BJ (cell line): ENCODE data around the gene EPB41. TPM values are rescaled to one million over a fixed set of nuclear protein-coding genes. Genes with fewer than 3 reads are reported as not detected.

Experiments used
- CTCF ChIA-PET: fragments of 350-600 bp; formaldehyde crosslinking; extraction: SDS; loops from one replicate; lab custom pipeline; 2021; ENCODE audit warnings: antibody characterized with exemption, inconsistent platforms; lab: Yijun Ruan, JAX
- POLR2A ChIA-PET: fragments of 300-600 bp; sonication (Branson Sonifier 250); formaldehyde crosslinking; extraction: SDS; loops from one replicate; lab custom pipeline; 2021; ENCODE audit warnings: antibody characterized with exemption; lab: Charles Lee
- DNase-seq: peaks from one replicate; pipeline ENCODE4 v3.0.0-alpha.2; 2011; ENCODE audit warnings: low read depth
- H3K27me3 ChIP-seq: 2 replicates; pipeline ENCODE4 v1.6.0; 2011; ENCODE audit warnings: low read length; ENCODE audit not compliant: control insufficient read depth, insufficient read depth
- H3K36me3 ChIP-seq: 2 replicates; pipeline ENCODE4 v1.5.1; 2011; ENCODE audit warnings: low read length; ENCODE audit not compliant: control insufficient read depth, insufficient read depth
- H3K4me3 ChIP-seq: 2 replicates; pipeline ENCODE4 v1.5.1; 2011; ENCODE audit warnings: low read depth, mild to moderate bottlenecking, control low read depth, low read length
- polyA plus RNA-seq: library from polyadenylated mRNA; depleted of rRNA; stranded (reverse); fragments of >200 nt; gene quantifications from 2 replicates; pipeline ENCODE4 v1.2.3, GENCODE V29; 2011
- TF ChIP-seq, protein P1 (sequence below): IDR thresholded peaks from 2 replicates; pipeline ENCODE4 v1.5.1; 2011; ENCODE audit warnings: low read depth, mild to moderate bottlenecking, control low read depth, inconsistent platforms, low read length, moderate library complexity; ENCODE audit not compliant: insufficient read depth

The EPB41 gene
- polyA plus RNA-seq, 1 experiment = 7.5 TPM

DNA sequence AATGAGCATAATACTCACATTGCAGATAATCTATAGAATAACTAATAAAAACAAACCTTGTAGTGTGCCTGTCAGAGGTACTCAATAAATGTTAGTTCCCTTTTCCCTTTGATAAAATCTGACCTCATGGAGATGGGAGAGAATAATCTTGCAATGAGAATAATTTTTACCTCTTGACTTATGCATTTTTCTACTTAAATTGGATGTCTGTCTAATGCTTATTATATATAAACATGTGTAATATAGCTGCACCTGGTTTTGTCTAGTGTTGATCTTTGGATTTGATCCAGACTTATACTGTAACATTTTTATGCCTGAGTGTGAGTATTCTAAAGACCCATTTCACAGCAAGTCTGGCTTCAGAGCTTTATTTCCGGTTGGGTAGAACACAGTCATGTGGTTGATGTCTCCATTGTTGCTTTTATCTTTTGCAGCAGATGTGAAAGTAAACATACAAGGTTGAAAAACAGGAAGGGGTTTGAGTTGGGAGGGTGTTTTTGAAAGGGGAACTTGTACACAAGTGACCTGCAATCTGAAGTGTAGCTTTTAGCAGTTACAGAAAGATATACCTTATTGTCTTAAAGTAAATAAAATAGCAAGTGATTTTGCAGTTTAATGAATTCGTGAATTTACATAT, 12.4 kb downstream of the EPB41 start:
- DNase-seq = no peak
- POLR2A ChIA-PET = no interaction called here
- CTCF ChIA-PET = interaction anchor here (0.7 to 1.6 kb wide), 2 partner anchors 8 to 12 kb away, joined by 4 read pairs; no protein-coding TSS in a partner anchor

DNA sequence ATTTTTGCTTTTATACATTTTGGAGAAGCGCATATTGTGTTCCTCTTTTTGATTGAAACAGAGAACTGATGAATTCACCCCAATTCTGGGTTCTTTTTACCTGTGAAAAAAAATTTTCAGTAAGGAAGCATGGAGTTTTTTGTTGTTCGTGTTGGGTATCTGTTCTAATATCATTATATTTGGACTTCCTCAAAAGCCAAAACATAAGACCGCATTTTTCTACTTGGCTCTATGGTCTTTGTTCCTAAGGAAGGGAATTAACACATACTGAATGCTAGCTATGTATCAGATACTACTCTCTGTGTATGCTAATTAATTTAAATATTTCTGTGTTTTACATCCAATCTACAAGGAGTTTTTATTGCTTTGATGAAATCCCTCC, 12.9 kb downstream of the EPB41 start:
- DNase-seq = no peak
- POLR2A ChIA-PET = no interaction called here
- Histone ChIP-seq H3K36me3 (no peaks in the 10 kb centered on the region), H3K4me3 (no peak overlapping the region), H3K27me3 (no peaks in the 10 kb centered on the region)
- CTCF ChIA-PET = interaction anchor here (0.6 to 1.6 kb wide), 3 partner anchors 8 to 12 kb away, joined by 3 to 4 read pairs (median 4); no protein-coding TSS in a partner anchor
- TF ChIP-seq, protein P1, sequence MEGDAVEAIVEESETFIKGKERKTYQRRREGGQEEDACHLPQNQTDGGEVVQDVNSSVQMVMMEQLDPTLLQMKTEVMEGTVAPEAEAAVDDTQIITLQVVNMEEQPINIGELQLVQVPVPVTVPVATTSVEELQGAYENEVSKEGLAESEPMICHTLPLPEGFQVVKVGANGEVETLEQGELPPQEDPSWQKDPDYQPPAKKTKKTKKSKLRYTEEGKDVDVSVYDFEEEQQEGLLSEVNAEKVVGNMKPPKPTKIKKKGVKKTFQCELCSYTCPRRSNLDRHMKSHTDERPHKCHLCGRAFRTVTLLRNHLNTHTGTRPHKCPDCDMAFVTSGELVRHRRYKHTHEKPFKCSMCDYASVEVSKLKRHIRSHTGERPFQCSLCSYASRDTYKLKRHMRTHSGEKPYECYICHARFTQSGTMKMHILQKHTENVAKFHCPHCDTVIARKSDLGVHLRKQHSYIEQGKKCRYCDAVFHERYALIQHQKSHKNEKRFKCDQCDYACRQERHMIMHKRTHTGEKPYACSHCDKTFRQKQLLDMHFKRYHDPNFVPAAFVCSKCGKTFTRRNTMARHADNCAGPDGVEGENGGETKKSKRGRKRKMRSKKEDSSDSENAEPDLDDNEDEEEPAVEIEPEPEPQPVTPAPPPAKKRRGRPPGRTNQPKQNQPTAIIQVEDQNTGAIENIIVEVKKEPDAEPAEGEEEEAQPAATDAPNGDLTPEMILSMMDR = no peak

More for the DNA sequence above, 12.4 kb downstream of the EPB41 start:
- Histone ChIP-seq H3K36me3 (no peaks in the 10 kb centered on the region), H3K4me3 (no peak overlapping the region), H3K27me3 (no peaks in the 10 kb centered on the region)
- TF ChIP-seq, protein P1 = no peak

DNA sequence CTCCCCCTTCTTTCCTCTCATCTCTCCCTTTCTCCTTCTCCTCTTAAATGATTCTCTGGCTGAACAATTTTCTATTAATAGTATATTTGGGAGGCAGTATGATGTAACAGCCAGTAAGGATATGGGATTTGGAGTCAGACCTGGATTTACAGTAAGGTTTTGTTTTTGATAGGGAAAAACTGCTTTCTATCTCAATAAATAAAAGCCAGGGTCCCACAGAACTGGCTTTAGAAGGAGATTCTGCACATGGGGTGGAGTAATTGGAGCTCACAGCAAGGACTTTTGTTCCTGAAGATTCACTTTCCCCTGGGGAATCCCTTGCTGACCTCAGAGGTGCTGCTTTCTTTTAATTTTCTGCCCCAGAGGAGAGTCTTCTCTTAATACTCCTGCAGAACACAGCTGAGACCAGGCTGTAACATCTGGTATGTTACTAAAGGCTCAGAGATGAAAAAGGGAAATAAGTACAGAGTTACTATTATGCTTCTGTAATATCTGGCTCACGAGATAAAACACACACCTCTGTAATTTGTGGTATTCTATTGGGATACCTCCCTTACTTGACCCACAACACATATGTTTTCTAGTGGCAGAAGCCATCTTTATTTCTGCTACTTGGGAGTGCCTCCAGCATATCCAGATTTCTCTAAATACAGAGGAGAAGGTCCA, 13.4 kb downstream of the EPB41 start:
- TF ChIP-seq, protein P1 = no peak
- CTCF ChIA-PET = interaction anchor here (0.6 to 1.6 kb wide), 2 partner anchors 10 to 13 kb away, joined by 3 to 4 read pairs; no protein-coding TSS in a partner anchor
- peak; percentile 25 for DNase-seq
- Histone ChIP-seq H3K4me3 (no peak overlapping the region), H3K36me3 (no peaks in the 10 kb centered on the region), H3K27me3 (no peaks in the 10 kb centered on the region)
- POLR2A ChIA-PET = no interaction called here

DNA sequence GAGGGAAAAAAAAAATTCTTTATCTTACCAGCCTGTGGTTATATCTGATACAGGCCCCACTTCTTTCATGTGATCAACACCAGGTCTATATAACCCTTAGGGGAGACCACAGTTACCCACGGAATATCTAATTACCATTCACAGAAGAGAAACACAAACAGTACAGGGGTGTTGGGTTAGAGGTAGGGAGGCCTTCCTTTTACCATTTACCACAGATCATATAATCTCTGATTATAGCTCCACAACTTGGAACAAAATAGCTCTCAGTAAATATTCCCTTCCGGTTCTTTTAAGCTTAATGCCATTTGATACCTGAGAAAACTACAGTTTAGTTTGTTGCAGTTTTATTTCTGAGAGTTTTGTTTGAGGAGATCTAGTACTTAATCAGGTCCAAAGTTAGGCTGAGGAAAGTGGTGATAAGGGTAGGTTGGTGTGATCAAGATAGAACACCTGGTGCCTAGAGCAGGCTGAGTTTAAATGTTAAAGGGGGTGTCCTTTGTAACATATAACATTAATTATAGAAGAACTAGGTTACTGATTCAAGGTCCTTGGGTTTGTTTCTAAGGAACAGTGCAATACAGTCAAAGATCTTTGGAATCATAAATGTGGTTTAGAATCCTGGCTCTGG, 14.1 kb downstream of the EPB41 start:
- TF ChIP-seq, protein P1 = no peak
- no peak for DNase-seq
- Histone ChIP-seq H3K27me3 (no peaks in the 10 kb centered on the region), H3K4me3 (no peak overlapping the region), H3K36me3 (no peaks in the 10 kb centered on the region)
- ChIA-PET CTCF (interaction anchor here (0.6 kb wide), 1 partner anchor 300 kb away, joined by 3 read pairs; no protein-coding TSS in a partner anchor), POLR2A (no interaction called here)

DNA sequence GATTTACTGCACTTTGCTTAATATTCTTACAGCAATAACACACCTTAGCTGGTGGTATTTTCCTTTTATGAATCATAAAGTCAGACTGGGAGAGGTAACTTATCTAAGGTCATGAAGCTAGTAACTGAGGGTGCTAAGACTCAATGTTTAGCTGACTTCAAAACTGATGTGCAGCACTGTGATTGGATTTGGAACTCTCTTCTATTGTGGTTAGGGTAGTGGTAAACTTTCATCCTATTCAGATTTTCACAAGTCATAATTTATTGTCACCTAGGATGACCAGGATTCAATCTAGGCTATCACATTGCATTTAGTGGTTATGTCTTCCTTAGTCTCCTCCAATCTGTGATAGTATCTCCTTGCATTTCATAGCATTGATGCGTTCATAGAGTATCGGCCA, 18.9 kb downstream of the EPB41 start:
- CTCF ChIA-PET = interaction anchor here (1.3 kb wide), 1 partner anchor 9 kb away, joined by 7 read pairs; no protein-coding TSS in a partner anchor

More for the DNA sequence above, 18.9 kb downstream of the EPB41 start:
- no peak for DNase-seq
- TF ChIP-seq, protein P1 = no peak
- Histone ChIP-seq H3K36me3 (no peaks in the 10 kb centered on the region), H3K27me3 (no peaks in the 10 kb centered on the region), H3K4me3 (no peak overlapping the region)
- POLR2A ChIA-PET = no interaction called here
